Measurements from ENCODE around the gene FAM120B.

FAM120B gene

DNA sequence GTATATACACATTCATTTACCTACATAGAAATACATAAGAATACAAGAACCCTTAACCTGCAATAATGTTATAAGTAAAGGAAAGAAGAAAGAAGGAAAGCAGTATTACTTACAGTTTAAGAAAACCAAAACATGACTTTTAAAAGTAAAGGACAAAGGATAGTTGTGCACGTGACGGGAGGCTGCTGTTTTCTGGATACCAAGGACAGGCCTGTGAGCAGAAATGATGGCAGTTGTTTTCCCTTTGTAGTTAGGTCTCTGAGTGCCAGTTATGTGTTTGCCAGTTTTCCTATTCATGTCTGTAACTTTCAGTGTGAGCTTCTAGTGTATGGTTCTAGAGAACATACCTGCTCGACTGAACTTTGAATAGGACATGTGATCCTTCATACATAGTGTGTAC lies 54.8 kb downstream of the FAM120B start:
- TF ChIP-seq, protein P1, sequence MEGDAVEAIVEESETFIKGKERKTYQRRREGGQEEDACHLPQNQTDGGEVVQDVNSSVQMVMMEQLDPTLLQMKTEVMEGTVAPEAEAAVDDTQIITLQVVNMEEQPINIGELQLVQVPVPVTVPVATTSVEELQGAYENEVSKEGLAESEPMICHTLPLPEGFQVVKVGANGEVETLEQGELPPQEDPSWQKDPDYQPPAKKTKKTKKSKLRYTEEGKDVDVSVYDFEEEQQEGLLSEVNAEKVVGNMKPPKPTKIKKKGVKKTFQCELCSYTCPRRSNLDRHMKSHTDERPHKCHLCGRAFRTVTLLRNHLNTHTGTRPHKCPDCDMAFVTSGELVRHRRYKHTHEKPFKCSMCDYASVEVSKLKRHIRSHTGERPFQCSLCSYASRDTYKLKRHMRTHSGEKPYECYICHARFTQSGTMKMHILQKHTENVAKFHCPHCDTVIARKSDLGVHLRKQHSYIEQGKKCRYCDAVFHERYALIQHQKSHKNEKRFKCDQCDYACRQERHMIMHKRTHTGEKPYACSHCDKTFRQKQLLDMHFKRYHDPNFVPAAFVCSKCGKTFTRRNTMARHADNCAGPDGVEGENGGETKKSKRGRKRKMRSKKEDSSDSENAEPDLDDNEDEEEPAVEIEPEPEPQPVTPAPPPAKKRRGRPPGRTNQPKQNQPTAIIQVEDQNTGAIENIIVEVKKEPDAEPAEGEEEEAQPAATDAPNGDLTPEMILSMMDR (IDR thresholded peaks at IDR 0.05; ENCODE audit: insufficient read depth, low read depth, low read length, missing control alignments), result no peak
- no peak overlapping the region for H3K4me3 ChIP-seq (ENCODE audit: low read depth, low read length)
- DNase-seq (ENCODE audit: low read depth), result no peak

DNA sequence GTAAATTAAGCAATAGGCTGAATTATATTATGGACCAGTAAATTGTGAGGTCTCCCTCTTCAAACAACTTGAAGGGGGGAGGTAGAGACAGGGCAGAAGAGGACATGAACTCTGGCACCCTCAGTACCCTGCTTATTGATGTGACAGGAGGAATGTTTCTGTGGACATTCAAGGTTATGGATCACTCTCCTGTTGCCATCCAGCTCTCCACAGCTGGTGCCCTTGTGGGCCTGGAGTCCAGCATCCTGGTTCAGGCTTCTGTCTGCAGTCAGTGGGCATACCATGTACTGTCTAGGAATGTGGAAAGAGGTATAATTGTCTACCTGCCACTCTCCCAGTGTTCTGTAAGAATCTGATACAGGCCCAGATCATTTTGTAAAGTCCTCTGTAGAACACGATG lies 55.6 kb downstream of the FAM120B start:
- TF ChIP-seq, protein P1 (IDR thresholded peaks at IDR 0.05; ENCODE audit: insufficient read depth, low read depth, low read length, missing control alignments), result no peak
- no peak for DNase-seq (ENCODE audit: low read depth)

DNA sequence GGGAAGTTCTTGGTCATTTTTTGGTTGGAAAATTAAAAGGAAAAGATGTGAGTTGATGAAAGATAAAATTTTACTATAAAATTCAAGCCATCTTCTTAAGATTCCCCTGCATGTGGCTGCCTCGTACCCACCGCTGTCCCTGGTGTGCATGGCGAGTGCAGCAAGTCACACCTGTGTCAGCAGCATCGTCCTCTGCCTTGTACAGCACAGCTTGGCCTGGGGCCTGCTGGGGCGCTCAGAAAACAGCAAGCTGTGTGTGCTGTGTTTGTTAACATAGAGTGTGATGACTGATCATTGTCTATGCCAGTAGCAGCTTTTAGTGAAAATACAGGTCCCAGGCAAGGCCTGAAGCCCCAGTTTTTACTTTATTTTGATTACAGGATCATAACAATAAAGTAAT lies 56.7 kb downstream of the FAM120B start:
- H3K4me3 ChIP-seq (ENCODE audit: low read depth, low read length), result no peak overlapping the region
- no peak for DNase-seq (ENCODE audit: low read depth)
- TF ChIP-seq, protein P1 (IDR thresholded peaks at IDR 0.05; ENCODE audit: insufficient read depth, low read depth, low read length, missing control alignments), result no peak

More for the DNA sequence above, 55.6 kb downstream of the FAM120B start:
- no peak overlapping the region for H3K4me3 ChIP-seq (ENCODE audit: low read depth, low read length)

GRCh38 chr6:170365121-170365520 lies 58.6 kb downstream of the FAM120B start:
- no peak overlapping the region for H3K4me3 ChIP-seq (ENCODE audit: low read depth, low read length)
- no peak for DNase-seq (ENCODE audit: low read depth)
- TF ChIP-seq, protein P1 (IDR thresholded peaks at IDR 0.05; ENCODE audit: insufficient read depth, low read depth, low read length, missing control alignments), result no peak

DNA sequence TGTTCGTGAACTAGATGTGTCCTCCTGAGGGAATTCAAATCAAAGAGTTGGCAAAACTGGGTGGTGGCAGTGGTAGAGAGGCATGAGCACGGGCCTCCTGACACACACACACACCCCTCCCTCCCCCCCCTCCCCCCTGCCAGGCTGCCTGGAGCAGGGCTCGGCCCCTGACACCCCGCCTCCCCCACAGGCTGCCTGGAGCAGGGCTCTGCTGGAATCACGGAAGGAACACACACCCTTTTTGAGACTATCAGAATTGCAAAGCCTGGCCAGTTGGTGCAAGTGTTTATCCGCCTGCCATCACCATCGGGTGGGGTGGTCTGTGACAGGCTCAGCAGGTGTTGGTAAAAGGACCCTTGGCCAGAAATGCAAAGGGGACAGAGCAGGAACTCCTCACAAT lies 59.0 kb downstream of the FAM120B start:
- H3K4me3 ChIP-seq (ENCODE audit: low read depth, low read length), result no peak overlapping the region
- no peak for DNase-seq (ENCODE audit: low read depth)
- TF ChIP-seq, protein P1 (IDR thresholded peaks at IDR 0.05; ENCODE audit: insufficient read depth, low read depth, low read length, missing control alignments), result no peak

GRCh38 chr6:170366248-170366960 lies 59.8 kb downstream of the FAM120B start:
- no peak overlapping the region for H3K4me3 ChIP-seq (ENCODE audit: low read depth, low read length)
- no peak for DNase-seq (ENCODE audit: low read depth)
- TF ChIP-seq, protein P1 (IDR thresholded peaks at IDR 0.05; ENCODE audit: insufficient read depth, low read depth, low read length, missing control alignments), result no peak

- H3K4me3 ChIP-seq (ENCODE audit: low read depth, low read length), result no peak overlapping the region
- no peak for DNase-seq (ENCODE audit: low read depth)
- TF ChIP-seq, protein P1 (IDR thresholded peaks at IDR 0.05; ENCODE audit: insufficient read depth, low read depth, low read length, missing control alignments), result no peak
Observed at GRCh38 chr6:170367241-170367640, 60.7 kb downstream of the FAM120B start.
